GM12873 (cell line): ENCODE data around the gene DMBX1.
A peak's percentile ranks its signal among the peaks of the same experiment; 100 is the strongest.

Experiments
- CTCF ChIP-seq: IDR thresholded peaks from 2 replicates; pipeline ENCODE4 v1.5.1; 2012; ENCODE audit warnings: low read depth, mild to moderate bottlenecking, moderate library complexity, low read length, control low read depth; ENCODE audit not compliant: insufficient read depth; ENCODE audit errors: missing control alignments

Gene DMBX1

GRCh38 chr1:46529031-46529630 lies 39.5 kb downstream of the DMBX1 start:
- TF ChIP-seq CTCF, result no peak

GRCh38 chr1:46530311-46530710 lies 40.7 kb downstream of the DMBX1 start:
- TF ChIP-seq CTCF, result no peak

- no peak for TF ChIP-seq CTCF
Measured at GRCh38 chr1:46530791-46531409, 41.3 kb downstream of the DMBX1 start.

GRCh38 chr1:46532095-46532494 lies 42.5 kb downstream of the DMBX1 start:
- no peak for TF ChIP-seq CTCF

GRCh38 chr1:46532498-46533178 lies 43.0 kb downstream of the DMBX1 start:
- TF ChIP-seq CTCF, result peak; percentile 56

GRCh38 chr1:46533179-46533864 lies 43.7 kb downstream of the DMBX1 start:
- no peak for TF ChIP-seq CTCF

- peak; percentile 71 for TF ChIP-seq CTCF
Measured at GRCh38 chr1:46535063-46535462, 45.4 kb downstream of the DMBX1 start.
